Activated CD4-positive, alpha-beta T cell treated with anti-CD3 and anti-CD28 coated beads, Interleukin-2, amount 50 U/mL, for 16 hours (primary cell): Measurements from ENCODE around the gene RPUSD1.

Source experiments
- DNase-seq: peaks from one replicate; pipeline ENCODE4 v3.0.0-alpha.2; 2020

RPUSD1 gene

DNA sequence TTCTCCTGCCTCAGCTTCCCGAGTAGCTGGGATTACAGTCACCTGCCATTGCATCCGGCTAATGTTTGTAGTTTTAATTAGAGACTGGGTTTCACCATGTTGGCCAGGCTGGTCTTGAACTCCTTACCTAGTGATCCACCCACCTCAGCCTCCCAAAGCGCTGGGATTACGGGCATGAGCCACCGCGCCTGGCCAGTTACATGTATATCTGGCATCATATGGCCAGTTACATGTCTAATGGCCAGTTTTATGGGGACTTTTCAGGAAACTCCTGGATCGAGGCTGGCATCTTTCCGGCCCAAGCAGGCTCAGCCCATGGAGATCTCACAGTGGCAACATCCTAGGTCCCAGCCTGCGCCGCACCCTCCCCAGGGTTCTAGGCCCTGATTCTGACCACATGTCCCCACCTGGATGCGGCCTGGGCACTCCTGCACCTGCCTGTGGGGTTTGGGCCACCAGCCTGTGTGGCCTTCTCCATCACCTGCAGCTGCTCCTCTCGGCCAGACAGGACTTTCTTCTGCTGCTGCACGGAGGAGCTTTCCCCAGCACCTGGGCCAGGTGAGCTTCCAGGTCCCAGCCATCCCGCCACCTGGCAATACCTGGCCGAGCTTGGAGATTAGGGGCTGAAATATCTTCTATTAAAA is 46.1 kb downstream of the RPUSD1 start:
- no peak for DNase-seq

DNA sequence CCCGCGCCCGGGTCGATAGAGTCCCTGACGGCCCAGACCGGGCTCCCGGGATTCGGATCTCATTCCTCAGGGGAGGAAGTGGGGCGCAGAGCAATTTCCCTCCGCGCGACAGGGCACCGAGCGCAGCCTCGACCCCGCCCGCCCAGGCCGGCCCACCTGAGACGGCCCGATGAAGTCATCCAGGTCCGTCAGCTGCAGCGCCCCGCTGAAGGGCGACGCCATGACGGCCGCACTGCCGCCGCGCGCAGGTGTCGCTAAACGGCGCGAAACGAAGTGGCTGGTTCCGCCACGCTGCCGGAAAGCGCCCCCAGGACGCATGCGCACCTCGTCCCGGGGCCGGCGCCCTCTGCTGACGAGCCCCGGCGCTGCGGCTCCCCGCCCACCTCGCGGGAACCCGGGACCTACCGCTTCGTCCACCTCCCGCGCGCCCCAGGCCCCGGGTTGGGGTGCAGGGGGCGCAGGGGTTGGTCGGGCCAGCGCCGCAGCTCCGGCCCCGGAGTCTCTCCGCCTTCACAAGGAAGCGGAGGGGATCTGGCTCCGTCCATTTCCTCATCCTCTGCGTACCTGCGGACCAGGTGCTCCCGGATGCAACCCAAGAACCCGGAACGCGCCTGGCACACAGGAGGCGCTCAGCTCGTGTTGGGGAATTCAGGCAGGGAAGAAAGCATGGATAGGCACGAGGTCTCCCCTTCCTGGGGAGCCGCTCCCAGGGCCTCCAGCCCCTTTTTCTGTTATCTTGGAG is 47.2 kb downstream of the RPUSD1 start, which contains the start of gene CIAO3:
Gene CIAO3, minus strand, starts transcription at position 234 of the 742 bp plus-strand sequence. Its CDS starts 12 bp downstream, at position 222.
- DNase-seq: peak; percentile 92

DNA sequence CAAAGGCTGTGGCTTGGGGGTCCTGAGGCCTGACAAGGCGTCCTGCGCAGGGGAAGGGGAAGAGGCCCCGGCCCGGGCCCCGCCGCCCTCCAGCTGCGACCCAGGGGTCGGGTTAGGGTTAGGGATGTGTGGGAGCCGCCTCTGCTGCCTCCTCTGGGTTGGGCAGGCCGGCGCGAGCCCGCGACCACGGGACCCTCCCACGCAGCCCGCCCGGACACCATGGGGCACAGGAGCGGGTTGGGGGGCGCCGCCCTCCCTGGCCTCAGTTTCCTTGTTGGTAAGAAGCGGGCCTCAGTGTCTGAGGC is 47.8 kb downstream of the RPUSD1 start:
- DNase-seq: no peak

DNA sequence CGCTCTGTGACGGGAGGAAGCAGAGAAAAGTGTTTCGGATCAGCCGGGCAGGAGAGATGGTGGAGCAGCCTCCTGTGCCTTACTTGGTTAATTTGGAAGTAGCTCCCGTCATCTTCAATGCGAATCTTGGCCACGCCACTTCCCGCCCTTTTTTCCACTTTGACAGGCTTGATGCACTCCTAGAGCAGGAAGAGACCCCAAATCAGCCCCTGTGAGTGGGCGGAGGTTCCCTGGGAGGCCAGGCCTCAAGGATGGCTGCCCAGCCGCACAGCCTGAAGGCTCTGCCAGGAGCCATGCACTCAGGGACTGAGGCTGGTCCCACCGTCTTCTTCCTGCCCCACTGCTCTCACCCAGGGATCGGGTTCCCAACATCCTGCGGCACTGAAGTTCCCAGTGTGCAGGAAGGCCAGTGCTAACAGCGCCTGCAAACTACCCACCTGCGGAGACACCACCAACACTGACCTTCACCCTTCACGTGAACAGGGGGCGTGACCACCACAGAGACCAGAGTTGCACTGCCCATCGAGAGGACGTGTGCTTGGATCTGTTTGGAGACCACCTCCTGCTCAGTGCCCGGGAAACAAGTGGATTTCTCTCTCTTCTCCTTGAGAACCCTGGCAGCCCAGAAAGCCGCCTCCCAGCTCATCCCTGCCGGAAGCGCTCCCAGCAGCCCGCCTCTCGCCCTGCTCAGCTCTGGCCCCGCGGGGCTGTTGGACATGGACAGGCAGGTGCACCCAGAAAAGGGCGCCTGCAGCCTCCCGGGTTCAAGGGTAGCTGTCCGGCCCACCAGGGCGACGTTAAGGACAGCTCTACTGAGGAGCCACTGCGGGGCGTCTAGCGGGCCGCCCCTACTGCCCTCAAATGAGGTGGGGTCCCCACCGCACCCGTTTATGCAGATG is 48.4 kb downstream of the RPUSD1 start:
- no peak for DNase-seq

- DNase-seq: no peak
Observed at GRCh38 chr16:736936-737481, 51.2 kb downstream of the RPUSD1 start.

DNA sequence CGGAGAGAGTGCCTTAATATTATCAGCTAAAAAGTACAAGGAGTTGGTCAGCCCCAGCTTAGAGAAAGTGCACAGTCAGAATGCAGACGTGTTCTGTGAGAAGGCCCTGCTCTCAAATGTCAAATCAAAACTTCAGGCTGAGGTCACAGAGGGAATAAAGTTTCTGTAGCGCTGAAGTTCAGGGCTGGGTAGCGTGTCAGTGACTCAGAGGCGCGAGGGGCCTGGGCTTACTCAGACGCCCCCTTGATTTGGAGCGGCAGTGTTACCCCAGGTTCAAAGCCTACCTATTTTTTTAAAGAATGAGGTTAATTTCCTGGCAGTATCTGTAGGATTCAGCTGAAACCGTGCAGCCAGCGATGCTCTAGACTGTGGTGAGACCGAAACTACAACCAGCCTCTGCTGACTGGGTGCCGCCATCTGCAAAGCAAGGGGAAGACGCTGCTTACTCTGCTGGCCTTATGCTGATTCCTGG is 52.2 kb downstream of the RPUSD1 start:
- peak; percentile 92 for DNase-seq

DNA sequence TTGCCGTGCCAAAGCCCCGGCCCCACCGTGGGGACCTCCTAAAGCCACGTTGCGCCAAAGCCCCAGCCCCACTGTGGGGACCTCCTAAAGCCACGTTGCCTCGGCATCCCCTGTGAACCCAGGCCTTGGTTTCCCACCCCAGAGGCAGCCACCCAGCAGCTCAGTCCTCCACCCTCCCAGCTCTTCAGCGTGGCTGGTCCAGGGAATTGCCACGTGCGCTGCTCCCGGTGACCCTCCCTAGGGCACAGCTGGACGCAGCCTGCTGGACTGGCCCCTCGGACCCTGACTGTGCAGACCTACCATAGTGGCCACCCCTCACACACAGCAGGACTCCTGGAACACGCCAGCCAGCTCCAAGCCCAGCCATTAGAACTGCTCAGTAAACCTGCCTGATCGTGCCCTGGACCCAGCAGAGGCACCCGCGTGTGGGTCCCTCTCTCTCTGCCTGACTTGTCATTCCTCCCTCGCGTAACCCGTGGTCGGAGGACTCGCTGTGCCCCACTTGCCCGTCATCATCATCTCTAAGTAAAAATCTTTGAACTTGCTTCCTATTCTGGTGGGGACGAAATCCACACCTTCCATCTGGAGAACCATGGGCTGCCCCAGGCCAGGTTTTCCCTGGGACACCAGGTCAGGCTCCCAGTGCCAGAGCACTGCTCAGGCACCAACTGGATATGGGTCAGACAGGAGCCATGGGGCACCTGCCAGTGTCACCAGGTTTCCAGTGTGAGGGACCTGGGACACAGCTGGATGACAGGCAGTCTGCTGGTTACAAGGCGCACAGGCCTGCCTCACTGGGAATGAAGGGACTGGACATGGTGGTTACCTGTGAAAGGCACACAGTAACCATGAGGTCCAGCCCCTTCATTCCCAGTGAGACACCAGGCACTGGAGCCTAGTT is 53.0 kb downstream of the RPUSD1 start:
- DNase-seq: no peak
